PC-3 (cell line): ENCODE measurements around the gene TUBAL3.

ENCODE experiments used
- EZH2 ChIP-seq: fragments of 300-600 bp; sonication (generic); IDR thresholded peaks from one replicate; pipeline ENCODE4 v1.6.1; 2017; ENCODE audit warnings: antibody characterized with exemption, mild to moderate bottlenecking, low read length; ENCODE audit not compliant: unreplicated experiment
- TF ChIP-seq, protein P1 (sequence below): fragments of 300-600 bp; sonication (generic); conservative IDR thresholded peaks from 2 replicates; pipeline ENCODE4 v1.5.1; 2017; ENCODE audit warnings: antibody characterized with exemption, low read depth, mild to moderate bottlenecking, low read length

DNA sequence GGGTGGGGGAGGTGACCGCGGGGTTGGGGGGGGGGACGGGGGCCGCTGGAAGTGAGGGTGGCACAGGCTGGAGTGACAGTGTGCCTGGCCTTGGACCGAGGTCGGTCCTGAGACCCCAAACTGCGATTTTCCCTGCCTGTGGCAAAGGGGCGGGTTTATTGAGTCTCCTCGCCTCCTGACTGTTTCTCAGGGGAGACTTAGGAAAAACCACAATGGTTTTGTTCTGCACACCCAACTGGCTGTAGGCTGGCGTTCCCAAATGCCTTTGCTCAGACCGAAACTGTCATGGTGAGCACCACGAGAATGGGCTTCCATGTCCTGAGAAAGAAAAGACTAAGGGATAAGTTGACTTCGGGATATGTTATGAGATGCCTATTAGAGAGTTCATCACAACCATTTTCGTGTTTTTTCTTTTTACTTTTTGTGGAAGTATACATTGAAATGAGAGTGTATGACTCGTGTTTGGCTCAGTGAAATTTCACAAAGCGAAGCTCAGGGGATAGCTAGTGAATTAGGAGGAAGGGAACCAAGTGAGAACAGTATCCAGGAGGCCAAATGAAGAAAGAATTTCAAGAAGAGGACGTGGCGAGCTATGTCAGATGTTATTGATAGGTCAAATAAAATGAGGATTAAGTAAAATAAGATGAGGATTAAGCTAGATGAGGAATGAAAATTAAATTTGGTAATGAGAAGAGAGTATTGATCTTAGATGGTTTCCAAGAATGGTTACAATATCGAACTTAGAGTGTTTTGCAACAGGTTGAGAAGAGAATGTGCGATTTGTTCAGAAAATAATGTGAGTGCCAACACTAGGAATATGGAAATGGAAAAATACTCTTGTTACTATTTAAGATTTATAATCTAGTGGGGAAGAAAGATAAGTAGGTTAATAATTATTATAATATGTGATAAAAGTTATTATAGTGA is 8.6 kb upstream of the TUBAL3 start:
- TF ChIP-seq, protein P1, sequence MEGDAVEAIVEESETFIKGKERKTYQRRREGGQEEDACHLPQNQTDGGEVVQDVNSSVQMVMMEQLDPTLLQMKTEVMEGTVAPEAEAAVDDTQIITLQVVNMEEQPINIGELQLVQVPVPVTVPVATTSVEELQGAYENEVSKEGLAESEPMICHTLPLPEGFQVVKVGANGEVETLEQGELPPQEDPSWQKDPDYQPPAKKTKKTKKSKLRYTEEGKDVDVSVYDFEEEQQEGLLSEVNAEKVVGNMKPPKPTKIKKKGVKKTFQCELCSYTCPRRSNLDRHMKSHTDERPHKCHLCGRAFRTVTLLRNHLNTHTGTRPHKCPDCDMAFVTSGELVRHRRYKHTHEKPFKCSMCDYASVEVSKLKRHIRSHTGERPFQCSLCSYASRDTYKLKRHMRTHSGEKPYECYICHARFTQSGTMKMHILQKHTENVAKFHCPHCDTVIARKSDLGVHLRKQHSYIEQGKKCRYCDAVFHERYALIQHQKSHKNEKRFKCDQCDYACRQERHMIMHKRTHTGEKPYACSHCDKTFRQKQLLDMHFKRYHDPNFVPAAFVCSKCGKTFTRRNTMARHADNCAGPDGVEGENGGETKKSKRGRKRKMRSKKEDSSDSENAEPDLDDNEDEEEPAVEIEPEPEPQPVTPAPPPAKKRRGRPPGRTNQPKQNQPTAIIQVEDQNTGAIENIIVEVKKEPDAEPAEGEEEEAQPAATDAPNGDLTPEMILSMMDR, result no peak
- TF ChIP-seq EZH2, result no peak
